Aorta (tissue), 5 donors: ENCODE data around the gene SLC5A9. TPM values are rescaled to one million over a fixed set of nuclear protein-coding genes. Genes with fewer than 3 reads are reported as not detected.
"Not testable (repeated sequence)": the region's sequence is repeated elsewhere in the genome, so short reads cannot be mapped to it uniquely, and the experiment has no call there.

Experiments
- ATAC-seq: fragments of 200-7000 bp; cut with Tn5 transposase; one replicate; pipeline ENCODE4 v1.9.1; 2022; ENCODE audit warnings: moderate library complexity; ENCODE audit not compliant: low FRiP score
- DNase-seq, 2 donors: peaks; one replicate each; pipeline ENCODE4 v3.0.0-alpha.2; 2020
- H3K27ac ChIP-seq, 2 donors: one replicate each; pipeline ENCODE4 v1.5.1; 2013; ENCODE audit warnings: low read length in 2 of 2, mild to moderate bottlenecking in 2 of 2, moderate library complexity in 2 of 2, control low read depth in 1 of 2, inconsistent platforms in 1 of 2, low read depth in 1 of 2
- H3K27me3 ChIP-seq, 2 donors: one replicate each; pipeline ENCODE4 v1.6.1; 2013; ENCODE audit warnings: control low read depth in 1 of 2, low read length in 1 of 2, mild to moderate bottlenecking in 1 of 2, moderate library complexity in 1 of 2; ENCODE audit not compliant: insufficient read depth in 2 of 2, control insufficient read depth in 1 of 2
- H3K36me3 ChIP-seq, 2 donors: one replicate each; pipeline ENCODE4 v1.6.1; 2013; ENCODE audit warnings: control low read depth in 1 of 2, low read length in 1 of 2, mild to moderate bottlenecking in 1 of 2; ENCODE audit not compliant: insufficient read depth in 2 of 2, control insufficient read depth in 1 of 2
- H3K4me1 ChIP-seq, 2 donors: one replicate each; pipeline ENCODE4 v1.6.1; 2013; ENCODE audit warnings: low read length in 2 of 2, control low read depth in 1 of 2, mild to moderate bottlenecking in 1 of 2, moderate library complexity in 1 of 2; ENCODE audit not compliant: insufficient read depth in 2 of 2, control insufficient read depth in 1 of 2
- H3K4me3 ChIP-seq, 2 donors: one replicate each; pipeline ENCODE4 v1.5.1; 2013; ENCODE audit warnings: low read length in 2 of 2, control low read depth in 1 of 2, mild to moderate bottlenecking in 1 of 2
- H3K9me3 ChIP-seq: one replicate; pipeline ENCODE4 v1.6.1; 2013; ENCODE audit warnings: mild to moderate bottlenecking, low read length; ENCODE audit not compliant: control insufficient read depth
- WGBS, 2 donors: extraction: QIAGEN DNeasy Blood & Tissue Kit; methylation state at CpG; one replicate each; pipeline ENCODE4 v1.1.7; 2013; 5-methylcytosine and 5-hydroxymethylcytosine counted together
- intact Hi-C, 2 donors: fragments of 100-400 bp; cut with DNase I; formaldehyde crosslinking; loops; one replicate each; pipeline versions ENCODE4 v1.14.2 to v1.15.0; 2022
- polyA plus RNA-seq, 2 donors: library from polyadenylated mRNA; stranded (reverse); fragments of 200-250 nt; gene quantifications; one replicate each; pipeline ENCODE4 v1.2.3, GENCODE V29; 2013
- total RNA-seq, 2 donors: library from RNA; stranded (reverse); fragmentation: NEBNext Ultra II Directional; extraction: Animal tissue kit (Norgen Biotek cat#: 25700); gene quantifications; one replicate each; pipeline ENCODE4 v1.2.1, GENCODE V29; 2021
- donor health status: healthy with polysubstance abuse.
- donor health status: Bipolar disorder and iron deficiency.
- donor health status: DM: no; HTN: no; CAD: no.
- donor health status: DM: no; HTN: no; CAD: no.
- donor health status: DM: yes; HTN: yes; CAD: no.

The SLC5A9 gene
- total and polyA plus RNA-seq, 4 donors: 0.51 to 3.5 (median 1.1) TPM

- no peak for DNase-seq
- WGBS, 2 donors: 81 to 85% methylated on average over 1 of the region's 1 CpG
- no peak for ATAC-seq
Measured at GRCh38 chr1:48258106-48258505, 35.6 kb downstream of the SLC5A9 start.

GRCh38 chr1:48261881-48262400 is 39.4 kb downstream of the SLC5A9 start:
- Histone ChIP-seq H3K4me1 (peaks cover 0 to 3% of the 10 kb centered on the region in 2 donors), H3K27me3 (no peaks in the 10 kb centered on the region), H3K4me3 (no peak overlapping the region), H3K9me3 (no peaks in the 10 kb centered on the region), H3K27ac (no peak overlapping the region), H3K36me3 (no peaks in the 10 kb centered on the region)
- ATAC-seq: no peak
- no peak for DNase-seq
- intact Hi-C loops: no loop called here

More at GRCh38 chr1:48258106-48258505, 35.6 kb downstream of the SLC5A9 start:
- intact Hi-C loops: no loop called here
- H3K27ac ChIP-seq: no peak overlapping the region
- H3K4me3 ChIP-seq: no peak overlapping the region
- H3K27me3 ChIP-seq: no peaks in the 10 kb centered on the region
- H3K9me3 ChIP-seq: no peaks in the 10 kb centered on the region
- peaks cover 0 to 2% of the 10 kb centered on the region in 2 donors for H3K4me1 ChIP-seq
- no peaks in the 10 kb centered on the region for H3K36me3 ChIP-seq

- no peak overlapping the region for H3K27ac ChIP-seq
- 0 to 3% methylated on average over 1 of the region's 1 CpG for WGBS, 2 donors
- no peaks in the 10 kb centered on the region for H3K9me3 ChIP-seq
- peaks cover 0 to 7% of the 10 kb centered on the region in 2 donors for H3K4me1 ChIP-seq
- ATAC-seq (no peak), DNase-seq (no peak)
- H3K36me3 ChIP-seq: no peaks in the 10 kb centered on the region
- H3K4me3 ChIP-seq: no peak overlapping the region
- no peaks in the 10 kb centered on the region for H3K27me3 ChIP-seq
- intact Hi-C loops: no loop called here
Measured at GRCh38 chr1:48263041-48263440, 40.5 kb downstream of the SLC5A9 start.

GRCh38 chr1:48266576-48266975 is 44.1 kb downstream of the SLC5A9 start:
- 3 to 6% methylated on average over 2 of the region's 2 CpGs for WGBS, 2 donors
- Histone ChIP-seq H3K27ac (no peak overlapping the region), H3K9me3 (no peaks in the 10 kb centered on the region), H3K36me3 (no peaks in the 10 kb centered on the region), H3K4me1 (peaks cover 0 to 7% of the 10 kb centered on the region in 2 donors), H3K27me3 (no peaks in the 10 kb centered on the region), H3K4me3 (no peak overlapping the region)
- intact Hi-C loops: no loop called here
- ATAC-seq (no peak), DNase-seq (no peak)

GRCh38 chr1:48277437-48277836 is 54.9 kb downstream of the SLC5A9 start:
- intact Hi-C loops, H3K27me3 ChIP-seq, ATAC-seq, H3K27ac ChIP-seq, H3K4me3 ChIP-seq, DNase-seq, H3K4me1 ChIP-seq, H3K36me3 ChIP-seq, H3K9me3 ChIP-seq: not testable (repeated sequence)
- 91 to 98% methylated on average over 8 to 10 of the region's 10 CpGs for WGBS, 2 donors

GRCh38 chr1:48282329-48282728 is 59.8 kb downstream of the SLC5A9 start:
- DNase-seq, intact Hi-C loops, H3K27ac ChIP-seq, H3K4me3 ChIP-seq, ATAC-seq, H3K4me1 ChIP-seq, H3K9me3 ChIP-seq, H3K27me3 ChIP-seq, H3K36me3 ChIP-seq: not testable (repeated sequence)

- ATAC-seq, H3K27ac ChIP-seq, H3K4me3 ChIP-seq, H3K36me3 ChIP-seq, H3K27me3 ChIP-seq, H3K9me3 ChIP-seq, intact Hi-C loops, H3K4me1 ChIP-seq: not testable (repeated sequence)
- peak in 1 of 2 donors; percentile 47 for DNase-seq
- WGBS, 2 donors: 75 to 80% methylated on average over 10 of the region's 10 CpGs
Measured at GRCh38 chr1:48284696-48285420, 62.3 kb downstream of the SLC5A9 start.

GRCh38 chr1:48285525-48285924 is 63.0 kb downstream of the SLC5A9 start:
- Histone ChIP-seq H3K9me3 (no peaks in the 10 kb centered on the region), H3K27me3 (no peaks in the 10 kb centered on the region), H3K4me3 (no peak overlapping the region), H3K36me3 (no peaks in the 10 kb centered on the region), H3K4me1 (no peaks in the 10 kb centered on the region), H3K27ac (no peak overlapping the region)
- ATAC-seq (no peak), DNase-seq (no peak)
- WGBS, 2 donors: 89 to 93% methylated on average over 3 of the region's 3 CpGs
- intact Hi-C loops: no loop called here

- H3K27me3 ChIP-seq: no peaks in the 10 kb centered on the region
- H3K36me3 ChIP-seq: no peaks in the 10 kb centered on the region
- H3K4me1 ChIP-seq: no peaks in the 10 kb centered on the region
- DNase-seq (no peak), ATAC-seq (no peak)
- H3K9me3 ChIP-seq: no peaks in the 10 kb centered on the region
- H3K4me3 ChIP-seq: no peak overlapping the region
- intact Hi-C loops: no loop called here
- H3K27ac ChIP-seq: no peak overlapping the region
- WGBS, 2 donors: 78 to 93% methylated on average over 4 of the region's 4 CpGs
Measured at GRCh38 chr1:48291421-48291820, 68.9 kb downstream of the SLC5A9 start.
